B cell (primary cell): ENCODE results near the gene GSC2.

ENCODE experiments used
- EZH2 ChIP-seq: IDR thresholded peaks from 2 replicates; pipeline ENCODE4 v1.6.1; 2012; ENCODE audit warnings: borderline replicate concordance, low read depth, mild to moderate bottlenecking, moderate library complexity, low read length; ENCODE audit not compliant: insufficient read depth, poor library complexity, severe bottlenecking
- TF ChIP-seq, protein P1 (sequence below): fragments of 200-600 bp; IDR thresholded peaks from one replicate; pipeline ENCODE4 v1.8.0; 2022; ENCODE audit warnings: antibody characterized with exemption, mild to moderate bottlenecking

DNA sequence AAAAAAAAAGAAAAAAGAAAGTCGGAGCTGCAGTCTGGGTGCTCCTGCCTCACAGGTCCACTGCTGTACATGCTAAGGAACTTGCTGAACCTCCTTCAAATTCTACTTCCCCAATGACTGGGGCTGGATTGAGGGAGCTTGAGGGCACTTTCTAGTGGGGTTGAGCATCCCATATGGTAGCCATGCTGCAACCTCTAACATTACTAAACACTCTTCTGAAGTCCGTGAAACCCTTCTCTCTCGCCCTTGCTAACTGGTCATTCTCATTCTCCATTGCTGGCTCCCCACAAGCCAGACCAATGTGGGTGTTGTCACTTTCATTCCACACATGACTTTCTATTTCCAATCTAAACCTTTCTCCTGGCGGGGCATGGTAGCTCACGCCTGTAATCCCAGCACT is 6.9 kb downstream of the GSC2 start:
- TF ChIP-seq, protein P1, sequence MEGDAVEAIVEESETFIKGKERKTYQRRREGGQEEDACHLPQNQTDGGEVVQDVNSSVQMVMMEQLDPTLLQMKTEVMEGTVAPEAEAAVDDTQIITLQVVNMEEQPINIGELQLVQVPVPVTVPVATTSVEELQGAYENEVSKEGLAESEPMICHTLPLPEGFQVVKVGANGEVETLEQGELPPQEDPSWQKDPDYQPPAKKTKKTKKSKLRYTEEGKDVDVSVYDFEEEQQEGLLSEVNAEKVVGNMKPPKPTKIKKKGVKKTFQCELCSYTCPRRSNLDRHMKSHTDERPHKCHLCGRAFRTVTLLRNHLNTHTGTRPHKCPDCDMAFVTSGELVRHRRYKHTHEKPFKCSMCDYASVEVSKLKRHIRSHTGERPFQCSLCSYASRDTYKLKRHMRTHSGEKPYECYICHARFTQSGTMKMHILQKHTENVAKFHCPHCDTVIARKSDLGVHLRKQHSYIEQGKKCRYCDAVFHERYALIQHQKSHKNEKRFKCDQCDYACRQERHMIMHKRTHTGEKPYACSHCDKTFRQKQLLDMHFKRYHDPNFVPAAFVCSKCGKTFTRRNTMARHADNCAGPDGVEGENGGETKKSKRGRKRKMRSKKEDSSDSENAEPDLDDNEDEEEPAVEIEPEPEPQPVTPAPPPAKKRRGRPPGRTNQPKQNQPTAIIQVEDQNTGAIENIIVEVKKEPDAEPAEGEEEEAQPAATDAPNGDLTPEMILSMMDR = no peak
- no peak for TF ChIP-seq EZH2
